Gastroesophageal sphincter (tissue), 3 donors: ENCODE measurements around the gene UTP25.

ENCODE experiments used
- POLR2A ChIP-seq, 2 donors: fragments of 450-650 bp; IDR thresholded peaks; one replicate each; pipeline ENCODE4 v1.6.1; 2017; ENCODE audit warnings: antibody characterized with exemption in 2 of 2, mild to moderate bottlenecking in 2 of 2, moderate library complexity in 1 of 2
- POLR2AphosphoS5 ChIP-seq: sonication (generic); formaldehyde crosslinking; IDR thresholded peaks from one replicate; pipeline ENCODE4 v1.6.1; 2017; ENCODE audit warnings: antibody characterized with exemption
- TF ChIP-seq, protein P1 (sequence below), 4 experiments: fragments of 200-600 bp in 2 of 4; fragments of 450-650 bp in 2 of 4; sonication (generic) in 1 of 4; IDR thresholded peaks; one replicate each; pipeline ENCODE4 v1.5.1; 2017 to 2019; ENCODE audit warnings: antibody characterized with exemption in 4 of 4, mild to moderate bottlenecking in 2 of 4, moderate library complexity in 2 of 4

DNA sequence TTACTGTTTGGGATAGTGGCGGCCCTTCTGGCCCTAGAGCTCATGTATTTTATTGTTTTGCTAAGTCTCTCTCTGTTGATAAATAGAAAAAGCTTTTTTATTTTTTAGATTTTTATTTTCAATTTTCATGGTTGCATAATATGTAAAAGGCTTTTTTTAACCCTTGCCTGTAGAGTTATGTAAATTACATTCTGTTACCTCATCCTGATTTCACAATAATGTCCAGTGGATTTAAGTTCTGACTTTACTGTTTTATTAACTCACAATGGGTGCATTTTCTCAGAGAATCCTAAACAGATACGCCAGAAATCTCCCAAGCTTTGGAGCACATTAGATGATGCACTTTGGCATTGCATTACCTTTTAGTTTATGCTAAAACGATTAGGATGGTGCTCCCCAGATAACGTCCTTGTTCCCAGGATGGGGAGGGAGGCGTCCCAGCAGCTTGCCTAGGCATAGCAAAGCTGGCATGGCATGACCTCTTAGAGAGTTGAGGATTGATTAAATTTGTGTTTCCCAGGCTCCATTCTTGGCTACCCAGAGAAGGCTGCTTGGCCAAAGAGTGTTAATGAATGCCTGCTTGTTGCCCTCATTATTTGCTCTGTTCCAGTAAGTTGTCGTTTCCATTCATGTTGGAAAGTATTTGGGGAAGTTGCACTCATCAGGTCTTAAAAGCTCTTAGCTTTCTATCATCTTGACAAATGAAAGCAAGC is 17.1 kb downstream of the UTP25 start:
- TF ChIP-seq, protein P1, sequence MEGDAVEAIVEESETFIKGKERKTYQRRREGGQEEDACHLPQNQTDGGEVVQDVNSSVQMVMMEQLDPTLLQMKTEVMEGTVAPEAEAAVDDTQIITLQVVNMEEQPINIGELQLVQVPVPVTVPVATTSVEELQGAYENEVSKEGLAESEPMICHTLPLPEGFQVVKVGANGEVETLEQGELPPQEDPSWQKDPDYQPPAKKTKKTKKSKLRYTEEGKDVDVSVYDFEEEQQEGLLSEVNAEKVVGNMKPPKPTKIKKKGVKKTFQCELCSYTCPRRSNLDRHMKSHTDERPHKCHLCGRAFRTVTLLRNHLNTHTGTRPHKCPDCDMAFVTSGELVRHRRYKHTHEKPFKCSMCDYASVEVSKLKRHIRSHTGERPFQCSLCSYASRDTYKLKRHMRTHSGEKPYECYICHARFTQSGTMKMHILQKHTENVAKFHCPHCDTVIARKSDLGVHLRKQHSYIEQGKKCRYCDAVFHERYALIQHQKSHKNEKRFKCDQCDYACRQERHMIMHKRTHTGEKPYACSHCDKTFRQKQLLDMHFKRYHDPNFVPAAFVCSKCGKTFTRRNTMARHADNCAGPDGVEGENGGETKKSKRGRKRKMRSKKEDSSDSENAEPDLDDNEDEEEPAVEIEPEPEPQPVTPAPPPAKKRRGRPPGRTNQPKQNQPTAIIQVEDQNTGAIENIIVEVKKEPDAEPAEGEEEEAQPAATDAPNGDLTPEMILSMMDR (IDR thresholded peaks at IDR 0.05): no peak
- no peak for TF ChIP-seq POLR2AphosphoS5
- no peak for TF ChIP-seq POLR2A (IDR thresholded peaks at IDR 0.05)
